Neutrophil (primary cell): Measurements from ENCODE around the gene ZBP1.

Experiments used
- H3K27ac ChIP-seq: fragments of 200-600 bp; sonication (generic); 2 replicates; pipeline ENCODE4 v1.5.1; 2016; ENCODE audit warnings: mild to moderate bottlenecking, moderate library complexity
- H3K27me3 ChIP-seq: fragments of 200-600 bp; sonication (generic); 2 replicates; pipeline ENCODE4 v1.6.0; 2016; ENCODE audit warnings: mild to moderate bottlenecking
- H3K36me3 ChIP-seq: fragments of 200-600 bp; sonication (generic); 2 replicates; pipeline ENCODE4 v1.5.1; 2017
- H3K4me1 ChIP-seq, 2 experiments: fragments of 200-600 bp in 1 of 2; sonication (generic) in 1 of 2; 1 replicate in 1 of 2; 2 replicates in 1 of 2; pipeline versions ENCODE4 v1.5.1 to v1.6.1; 2013 to 2016; ENCODE audit warnings: low read depth in 1 of 2, low read length in 1 of 2, mild to moderate bottlenecking in 1 of 2, moderate library complexity in 1 of 2; ENCODE audit not compliant: control insufficient read depth in 1 of 2, insufficient read depth in 1 of 2
- H3K4me3 ChIP-seq, 2 experiments: fragments of 200-600 bp in 1 of 2; sonication (generic) in 1 of 2; 1 replicate in 1 of 2; 2 replicates in 1 of 2; pipeline ENCODE4 v1.5.1; 2013 to 2016; ENCODE audit warnings: low read depth in 1 of 2, low read length in 1 of 2, mild to moderate bottlenecking in 1 of 2, moderate library complexity in 1 of 2
- H3K9me3 ChIP-seq: fragments of 200-600 bp; sonication (generic); 2 replicates; pipeline ENCODE4 v1.5.1; 2016
- CTCF ChIP-seq: fragments of 200-600 bp; sonication (generic); IDR thresholded peaks from 2 replicates; pipeline ENCODE4 v1.5.1; 2016; ENCODE audit warnings: antibody characterized with exemption

The ZBP1 gene

GRCh38 chr20:57620274-57620990 lies at the start of gene ZBP1:
TSS of gene ZBP1 (minus strand) at chr20:57620426. CDS start at chr20:57620295, 131 bp downstream.
- H3K4me3 ChIP-seq, result peak within 1 kb of the TSS; percentile 65 to 71
- H3K27me3 ChIP-seq, result peaks cover 3% of the 10 kb centered on the region
- peaks cover 21% of the 10 kb centered on the region for H3K36me3 ChIP-seq
- H3K9me3 ChIP-seq, result no peaks in the 10 kb centered on the region
- TF ChIP-seq CTCF, result peak; percentile 27
- peaks cover 44 to 52% of the 10 kb centered on the region in 2 experiments for H3K4me1 ChIP-seq
- peak within 1 kb of the TSS; percentile 95 for H3K27ac ChIP-seq

- no peak for TF ChIP-seq CTCF
- Histone ChIP-seq H3K27ac (no peak overlapping the region), H3K4me1 (no peaks in the 10 kb centered on the region), H3K36me3 (no peaks in the 10 kb centered on the region), H3K27me3 (peaks cover 36% of the 10 kb centered on the region), H3K9me3 (no peaks in the 10 kb centered on the region), H3K4me3 (no peak overlapping the region)
These were observed 49.4 kb upstream of the ZBP1 start for GRCh38 chr20:57669632-57670031.

- H3K36me3 ChIP-seq, result no peaks in the 10 kb centered on the region
- peaks cover 28% of the 10 kb centered on the region for H3K27me3 ChIP-seq
- H3K4me3 ChIP-seq, result no peak overlapping the region
- TF ChIP-seq CTCF, result no peak
- no peaks in the 10 kb centered on the region for H3K4me1 ChIP-seq
- H3K27ac ChIP-seq, result no peak overlapping the region
- H3K9me3 ChIP-seq, result no peaks in the 10 kb centered on the region
These were observed 47.9 kb upstream of the ZBP1 start for GRCh38 chr20:57667924-57668782.

- Histone ChIP-seq H3K36me3 (no peaks in the 10 kb centered on the region), H3K27ac (no peak overlapping the region)
These were observed 47.2 kb upstream of the ZBP1 start for GRCh38 chr20:57667388-57667787.

GRCh38 chr20:57666834-57667157 lies 46.6 kb upstream of the ZBP1 start:
- Histone ChIP-seq H3K4me1 (no peaks in the 10 kb centered on the region), H3K9me3 (no peaks in the 10 kb centered on the region), H3K36me3 (no peaks in the 10 kb centered on the region), H3K4me3 (no peak overlapping the region), H3K27me3 (peaks cover 15% of the 10 kb centered on the region), H3K27ac (no peak overlapping the region)
- TF ChIP-seq CTCF, result no peak

More at GRCh38 chr20:57667388-57667787, 47.2 kb upstream of the ZBP1 start:
- peaks cover 21% of the 10 kb centered on the region for H3K27me3 ChIP-seq
- no peak overlapping the region for H3K4me3 ChIP-seq
- TF ChIP-seq CTCF, result no peak
- no peaks in the 10 kb centered on the region for H3K9me3 ChIP-seq
- no peaks in the 10 kb centered on the region for H3K4me1 ChIP-seq
